LNCaP clone FGC (cell line): ENCODE measurements around the gene PTPRH.

Experiments
- DNase-seq: peaks from one replicate; pipeline ENCODE4 v3.0.0-alpha.2; 2011; ENCODE audit warnings: low read depth
- H3K4me3 ChIP-seq: 2 replicates; pipeline ENCODE4 v1.5.1; 2011; ENCODE audit warnings: mild to moderate bottlenecking, low read depth, low read length, control low read depth
- TF ChIP-seq, protein P1 (sequence below): IDR thresholded peaks from 2 replicates; pipeline ENCODE4 v1.5.1; 2012; ENCODE audit warnings: mild to moderate bottlenecking; ENCODE audit not compliant: control insufficient read depth, insufficient read depth; ENCODE audit errors: extremely low read depth

Gene PTPRH

DNA sequence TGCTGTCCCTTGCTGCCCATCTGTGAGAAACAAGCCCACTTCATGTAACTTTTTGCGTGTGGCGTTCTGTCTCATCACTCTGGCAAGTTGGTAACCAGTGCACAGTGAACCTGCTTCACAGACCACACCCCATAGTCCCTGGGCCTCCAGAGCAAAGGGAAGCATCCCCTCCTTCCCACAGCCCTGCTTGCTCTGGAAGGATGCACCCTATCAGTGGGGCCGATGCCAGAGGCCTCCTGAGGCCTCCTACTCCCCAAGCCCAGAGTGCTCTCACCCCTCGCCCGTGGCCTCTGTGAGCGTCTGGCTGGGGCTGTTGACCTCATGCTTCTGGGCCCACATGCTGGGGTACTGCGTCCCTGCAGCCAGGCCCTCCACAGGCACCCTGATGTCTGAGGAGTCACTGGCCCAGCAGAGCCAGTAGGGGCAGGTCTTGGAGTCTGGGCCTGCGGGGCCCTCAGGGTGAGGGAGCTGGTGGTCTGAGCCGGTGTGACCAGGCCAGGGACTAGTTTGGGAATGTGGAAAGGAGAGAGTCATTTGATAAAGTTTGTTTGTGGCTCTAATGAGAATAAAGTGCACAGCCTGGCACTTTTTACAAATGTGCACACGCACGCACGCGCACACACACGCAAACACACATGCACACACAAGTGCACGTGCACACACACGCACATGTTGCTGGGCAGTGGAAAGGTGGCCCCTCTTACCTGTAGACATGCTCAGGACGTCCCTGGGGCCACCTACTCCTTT lies 14.2 kb upstream of the PTPRH start:
- H3K4me3 ChIP-seq: no peak overlapping the region
- DNase-seq: no peak
- TF ChIP-seq, protein P1, sequence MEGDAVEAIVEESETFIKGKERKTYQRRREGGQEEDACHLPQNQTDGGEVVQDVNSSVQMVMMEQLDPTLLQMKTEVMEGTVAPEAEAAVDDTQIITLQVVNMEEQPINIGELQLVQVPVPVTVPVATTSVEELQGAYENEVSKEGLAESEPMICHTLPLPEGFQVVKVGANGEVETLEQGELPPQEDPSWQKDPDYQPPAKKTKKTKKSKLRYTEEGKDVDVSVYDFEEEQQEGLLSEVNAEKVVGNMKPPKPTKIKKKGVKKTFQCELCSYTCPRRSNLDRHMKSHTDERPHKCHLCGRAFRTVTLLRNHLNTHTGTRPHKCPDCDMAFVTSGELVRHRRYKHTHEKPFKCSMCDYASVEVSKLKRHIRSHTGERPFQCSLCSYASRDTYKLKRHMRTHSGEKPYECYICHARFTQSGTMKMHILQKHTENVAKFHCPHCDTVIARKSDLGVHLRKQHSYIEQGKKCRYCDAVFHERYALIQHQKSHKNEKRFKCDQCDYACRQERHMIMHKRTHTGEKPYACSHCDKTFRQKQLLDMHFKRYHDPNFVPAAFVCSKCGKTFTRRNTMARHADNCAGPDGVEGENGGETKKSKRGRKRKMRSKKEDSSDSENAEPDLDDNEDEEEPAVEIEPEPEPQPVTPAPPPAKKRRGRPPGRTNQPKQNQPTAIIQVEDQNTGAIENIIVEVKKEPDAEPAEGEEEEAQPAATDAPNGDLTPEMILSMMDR: no peak

DNA sequence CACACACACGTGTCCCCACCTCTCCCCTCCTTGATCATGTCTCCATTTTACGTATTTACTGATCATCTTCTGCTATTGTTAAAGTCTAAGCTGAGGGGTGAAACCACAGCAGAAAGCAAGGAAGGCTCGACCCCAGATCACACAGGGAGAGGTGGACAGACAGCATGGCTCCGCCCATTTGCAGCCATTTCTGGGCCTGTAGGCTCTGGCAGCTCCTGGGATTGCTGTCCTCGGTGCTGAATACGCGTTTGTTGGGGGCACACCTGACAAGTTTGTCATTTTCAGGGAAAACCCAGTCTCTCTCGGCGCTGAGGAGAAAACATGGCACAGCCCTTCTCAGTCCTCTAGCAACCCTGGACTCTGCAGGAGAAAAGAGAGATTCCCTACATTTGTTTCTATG lies 11.2 kb upstream of the PTPRH start:
- DNase-seq: no peak
- TF ChIP-seq, protein P1: no peak
- no peak overlapping the region for H3K4me3 ChIP-seq

DNA sequence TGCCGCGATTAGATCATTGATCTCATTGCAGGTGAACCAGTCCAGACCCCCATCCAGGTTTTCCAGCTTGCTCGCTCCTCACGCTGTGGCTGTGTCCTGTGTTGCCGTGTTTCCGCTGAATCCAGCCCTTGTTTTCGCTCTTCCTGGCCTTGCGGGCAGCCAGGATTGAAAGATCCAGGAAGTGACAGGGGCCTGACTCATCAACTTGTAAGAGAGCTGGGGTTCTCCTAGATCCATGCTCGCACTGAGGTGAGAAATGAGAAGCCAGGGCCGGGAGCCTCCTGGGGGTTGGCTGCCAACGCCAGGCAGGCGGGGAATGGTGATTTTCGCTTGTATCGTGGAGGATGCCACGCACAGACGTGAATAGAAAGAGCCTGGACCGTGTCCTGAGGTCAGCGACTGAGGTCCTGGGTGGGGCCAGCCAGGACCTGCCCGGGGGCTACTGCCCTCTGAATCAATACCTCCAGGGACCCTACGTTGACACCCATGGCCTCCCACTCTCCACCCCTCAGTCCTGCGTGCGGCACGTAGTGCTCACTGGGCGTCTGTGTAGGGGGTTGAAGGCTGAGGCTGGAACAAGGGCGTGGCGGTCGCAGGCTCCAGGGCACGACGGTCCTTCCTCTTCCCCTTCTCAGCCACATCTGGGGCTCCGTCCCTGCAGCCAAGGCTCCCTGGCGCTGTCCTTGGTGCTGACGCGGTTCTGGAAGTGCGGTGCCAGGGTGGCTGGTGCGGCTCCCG lies 7.3 kb upstream of the PTPRH start:
- TF ChIP-seq, protein P1: no peak
- peak; percentile 93 for DNase-seq
- H3K4me3 ChIP-seq: peak overlapping the region; percentile 75

DNA sequence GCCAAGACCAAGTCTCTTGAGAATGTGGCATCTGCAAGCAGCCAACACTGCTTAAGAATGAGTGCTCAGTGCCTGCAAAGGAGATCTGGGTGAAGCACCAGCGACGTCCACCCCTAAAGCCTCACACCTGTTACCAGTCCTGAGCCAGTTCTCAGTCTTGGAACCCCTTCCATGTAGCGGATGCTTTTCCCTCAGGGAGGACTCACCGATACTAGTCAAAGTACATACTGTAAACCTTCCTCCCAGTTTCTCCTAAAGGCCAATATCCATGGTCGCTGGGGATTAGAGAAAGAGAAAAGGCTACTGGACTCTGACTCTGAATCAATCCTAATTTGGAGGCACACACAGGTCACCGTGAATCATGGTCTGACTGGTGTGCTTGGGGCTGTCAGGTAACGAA lies 4.2 kb upstream of the PTPRH start:
- DNase-seq: no peak
- H3K4me3 ChIP-seq: no peak overlapping the region
- TF ChIP-seq, protein P1: no peak

DNA sequence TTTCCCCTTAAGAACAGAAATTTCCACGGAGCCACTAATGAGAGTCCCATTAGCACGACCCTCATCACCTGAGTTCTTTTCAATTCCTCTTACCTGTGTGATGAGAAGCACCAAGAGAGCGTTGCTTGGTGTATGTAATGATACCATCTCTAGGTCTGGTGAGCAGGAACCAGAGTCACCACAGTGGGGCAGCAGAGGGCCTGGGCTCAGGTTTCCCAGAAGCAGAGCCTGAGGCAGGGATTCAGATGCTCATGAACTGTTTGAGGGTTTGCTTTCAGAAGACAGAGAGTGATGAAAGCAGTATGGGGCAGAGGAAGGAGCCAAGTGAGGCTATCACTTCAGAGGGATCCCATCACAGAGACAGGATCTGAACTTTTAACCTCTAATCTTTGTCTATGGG lies 3.1 kb upstream of the PTPRH start:
- DNase-seq: no peak
- no peak overlapping the region for H3K4me3 ChIP-seq
- TF ChIP-seq, protein P1: no peak

DNA sequence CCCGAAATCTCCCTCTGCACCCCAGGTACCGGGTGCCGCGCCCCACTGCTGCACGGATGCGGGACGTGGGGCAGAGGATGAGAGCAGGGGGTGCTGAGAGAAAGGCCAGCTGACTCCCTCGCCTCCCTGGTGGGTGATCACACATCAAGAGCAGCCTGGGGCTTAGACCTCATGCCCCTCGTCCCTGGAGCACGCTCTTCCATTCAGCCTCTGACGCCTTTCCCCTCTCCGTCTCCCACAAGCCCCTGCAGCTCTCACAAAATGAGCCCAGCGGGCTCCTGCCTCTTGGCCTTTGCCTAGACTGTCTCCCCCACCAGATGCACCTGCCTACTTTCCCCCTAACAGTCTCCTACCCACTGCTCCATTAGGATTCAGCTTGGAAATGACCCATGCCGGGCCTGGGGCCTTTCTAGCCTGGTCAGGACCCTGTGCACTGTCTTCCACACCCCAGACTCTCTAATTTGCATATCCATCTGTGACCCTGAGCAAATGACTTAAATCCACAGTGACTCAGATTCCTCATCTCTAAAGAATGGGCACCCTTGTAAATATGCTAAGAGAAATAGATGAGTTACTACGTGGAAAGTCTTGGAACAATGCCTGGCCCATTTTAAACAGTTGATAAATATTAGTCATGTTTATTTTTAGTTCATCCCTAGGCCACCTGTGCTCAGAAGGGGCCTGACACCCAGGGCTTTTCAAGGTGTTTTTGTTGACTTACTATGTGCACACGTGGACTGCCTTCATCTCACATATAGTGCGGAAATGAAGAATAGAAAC lies 582 bp upstream of the PTPRH start:
- TF ChIP-seq, protein P1: no peak
- peak; percentile 75 for DNase-seq
- no peak overlapping the region for H3K4me3 ChIP-seq
